IPS-15b (cell line): ENCODE results near the gene BEX3.
"Not testable (repeated sequence)": the region's sequence is repeated elsewhere in the genome, so short reads cannot be mapped to it uniquely, and the experiment has no call there.

Experiments used
- H3K27me3 ChIP-seq: one replicate; pipeline ENCODE4 v1.6.1; 2013; ENCODE audit warnings: low read length; ENCODE audit not compliant: control insufficient read depth, insufficient read depth
- H3K36me3 ChIP-seq: one replicate; pipeline ENCODE4 v1.6.1; 2013; ENCODE audit warnings: low read length; ENCODE audit not compliant: control insufficient read depth, insufficient read depth
- H3K4me1 ChIP-seq: one replicate; pipeline ENCODE4 v1.6.1; 2013; ENCODE audit warnings: mild to moderate bottlenecking, low read length; ENCODE audit not compliant: control insufficient read depth, insufficient read depth
- H3K4me3 ChIP-seq: one replicate; pipeline ENCODE4 v1.5.1; 2013; ENCODE audit warnings: low read depth, low read length
- H3K9ac ChIP-seq: one replicate; pipeline ENCODE4 v1.6.1; 2013; ENCODE audit warnings: low read depth, mild to moderate bottlenecking, low read length
- H3K9me3 ChIP-seq: one replicate; pipeline ENCODE4 v1.6.1; 2013; ENCODE audit warnings: mild to moderate bottlenecking, low read length; ENCODE audit not compliant: control insufficient read depth, insufficient read depth

Gene BEX3

DNA sequence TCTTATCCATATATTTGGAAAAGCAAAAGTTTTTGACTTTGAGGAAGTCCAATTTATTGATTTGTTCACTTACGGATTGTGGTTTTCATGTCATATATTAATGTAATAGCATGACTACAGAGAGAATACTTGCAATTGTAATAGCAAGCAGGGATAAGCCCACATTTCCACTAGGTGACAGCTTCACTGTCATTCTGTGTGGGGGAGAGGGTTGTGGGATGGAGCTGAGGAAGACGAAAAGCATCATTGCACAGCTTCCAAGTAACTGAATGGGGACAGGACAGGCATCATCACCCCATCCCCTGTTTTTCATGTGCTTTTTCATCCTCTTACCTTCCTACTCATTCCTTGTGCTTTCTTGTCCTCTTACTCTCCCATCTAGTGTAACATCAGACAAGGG lies 31.4 kb downstream of the BEX3 start:
- H3K9ac ChIP-seq, result no peak overlapping the region
- H3K4me1 ChIP-seq, result no peaks in the 10 kb centered on the region
- peaks cover 2% of the 10 kb centered on the region for H3K36me3 ChIP-seq
- H3K27me3 ChIP-seq, result no peaks in the 10 kb centered on the region
- no peaks in the 10 kb centered on the region for H3K9me3 ChIP-seq
- no peak overlapping the region for H3K4me3 ChIP-seq

DNA sequence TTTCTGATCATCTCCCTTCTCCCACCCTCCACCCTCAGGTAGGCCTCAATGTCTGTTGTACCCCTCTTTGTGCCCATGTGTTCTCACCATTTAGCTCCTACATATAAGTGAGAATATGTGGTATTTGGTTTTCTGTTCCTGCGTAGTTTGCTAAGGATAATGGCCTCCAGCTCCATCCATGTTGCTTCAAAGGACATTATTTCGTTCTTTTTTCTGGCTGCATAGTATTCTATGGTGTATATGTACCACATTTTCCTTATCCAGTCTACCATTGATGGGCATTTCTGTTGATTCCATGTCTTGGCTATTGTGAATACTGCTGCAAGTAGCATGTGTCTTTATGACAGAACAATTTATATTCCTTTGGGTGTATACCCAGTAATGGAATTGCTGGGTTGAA lies 35.4 kb downstream of the BEX3 start:
- H3K9me3 ChIP-seq, H3K36me3 ChIP-seq, H3K4me1 ChIP-seq, H3K27me3 ChIP-seq, H3K4me3 ChIP-seq, H3K9ac ChIP-seq: not testable (repeated sequence)

DNA sequence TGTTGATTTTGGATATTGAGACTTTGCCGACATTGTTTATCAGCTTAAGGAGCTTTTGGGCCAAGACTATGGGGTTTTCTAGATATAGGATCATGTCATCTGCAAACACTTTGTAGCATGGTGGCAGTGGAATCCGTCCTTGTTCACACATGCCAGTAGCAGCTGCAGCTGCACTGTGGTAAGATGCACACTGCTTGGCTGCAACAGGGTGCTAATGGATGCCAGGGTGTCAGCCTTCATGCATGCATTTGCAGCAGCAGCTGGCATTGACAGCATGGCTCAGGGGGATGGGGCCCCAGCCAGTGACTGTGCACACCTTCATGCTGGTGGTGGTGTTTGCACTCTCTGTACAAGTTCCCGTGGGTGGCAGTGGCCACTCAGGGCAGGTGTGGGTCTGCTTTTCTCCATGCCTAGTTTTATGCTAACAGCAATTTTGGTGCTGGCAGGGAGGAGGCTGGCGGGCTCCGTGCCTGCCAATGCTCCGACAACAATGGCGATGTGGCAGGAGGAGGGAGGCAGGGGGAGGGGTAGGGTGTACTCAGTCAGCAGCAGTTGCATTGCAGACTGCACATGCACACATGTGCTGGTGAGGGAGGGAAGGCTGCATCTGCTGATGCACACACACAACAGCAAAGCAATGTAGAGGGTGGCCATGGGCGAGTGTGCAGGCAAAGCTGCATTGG lies 37.5 kb downstream of the BEX3 start:
- Histone ChIP-seq H3K9me3 (no peaks in the 10 kb centered on the region), H3K4me3 (no peak overlapping the region), H3K4me1 (peaks cover 24% of the 10 kb centered on the region), H3K9ac (no peak overlapping the region), H3K27me3 (peaks cover 10% of the 10 kb centered on the region), H3K36me3 (peaks cover 2% of the 10 kb centered on the region)

DNA sequence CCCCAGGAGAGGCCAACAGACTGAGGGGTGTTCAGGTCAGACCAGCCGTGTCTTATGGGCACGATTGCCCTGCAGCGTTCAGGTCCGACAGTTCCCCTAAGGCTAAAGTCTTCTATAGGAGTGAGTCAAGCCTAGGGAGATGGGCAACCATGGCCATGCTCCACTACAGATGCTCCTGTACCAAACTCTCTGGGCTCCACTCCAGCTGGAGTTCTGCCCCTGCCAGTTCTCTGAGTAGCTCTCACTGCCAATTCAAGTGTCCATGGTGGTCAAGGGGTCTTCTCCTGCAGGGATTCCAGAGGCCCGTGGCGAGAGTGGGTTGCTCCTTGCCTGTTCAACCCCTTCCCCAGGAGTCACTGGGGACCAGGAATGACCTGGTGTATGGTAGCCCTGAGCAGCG lies 38.2 kb downstream of the BEX3 start:
- Histone ChIP-seq H3K9ac (no peak overlapping the region), H3K27me3 (peaks cover 15% of the 10 kb centered on the region), H3K36me3 (peaks cover 2% of the 10 kb centered on the region), H3K9me3 (no peaks in the 10 kb centered on the region), H3K4me1 (peaks cover 29% of the 10 kb centered on the region), H3K4me3 (no peak overlapping the region)

GRCh38 chrX:103415068-103415467 lies 38.7 kb downstream of the BEX3 start:
- Histone ChIP-seq H3K27me3 (peaks cover 15% of the 10 kb centered on the region), H3K36me3 (peaks cover 2% of the 10 kb centered on the region), H3K4me3 (no peak overlapping the region), H3K9me3 (no peaks in the 10 kb centered on the region), H3K4me1 (peaks cover 29% of the 10 kb centered on the region), H3K9ac (no peak overlapping the region)

GRCh38 chrX:103415528-103415927 lies 39.2 kb downstream of the BEX3 start:
- Histone ChIP-seq H3K9me3 (no peaks in the 10 kb centered on the region), H3K9ac (no peak overlapping the region), H3K36me3 (no peaks in the 10 kb centered on the region), H3K4me3 (no peak overlapping the region), H3K27me3 (peaks cover 15% of the 10 kb centered on the region), H3K4me1 (peaks cover 29% of the 10 kb centered on the region)

DNA sequence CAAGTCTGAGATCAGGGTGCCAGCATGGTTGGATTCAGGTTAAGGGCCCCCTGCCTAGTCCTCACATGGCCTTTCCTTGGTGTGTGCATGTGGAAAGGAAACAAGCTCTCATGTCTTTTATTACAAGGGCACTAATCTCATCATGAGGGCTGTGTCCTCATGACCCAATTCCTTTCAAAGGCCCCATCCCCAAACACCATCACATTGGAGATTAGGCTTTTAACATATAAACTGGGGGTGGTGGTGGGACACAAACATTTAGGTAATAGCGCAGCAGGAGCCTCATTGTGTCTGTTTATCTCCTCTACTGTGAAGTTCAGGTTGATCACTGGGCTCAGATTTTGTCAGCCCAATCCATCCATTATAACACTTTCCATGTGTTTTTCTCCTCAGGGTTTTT lies 41.0 kb downstream of the BEX3 start:
- H3K4me1 ChIP-seq, result peaks cover 29% of the 10 kb centered on the region
- H3K4me3 ChIP-seq, result peak overlapping the region; percentile 16
- H3K36me3 ChIP-seq, result no peaks in the 10 kb centered on the region
- H3K9me3 ChIP-seq, result no peaks in the 10 kb centered on the region
- H3K27me3 ChIP-seq, result peaks cover 15% of the 10 kb centered on the region
- no peak overlapping the region for H3K9ac ChIP-seq

DNA sequence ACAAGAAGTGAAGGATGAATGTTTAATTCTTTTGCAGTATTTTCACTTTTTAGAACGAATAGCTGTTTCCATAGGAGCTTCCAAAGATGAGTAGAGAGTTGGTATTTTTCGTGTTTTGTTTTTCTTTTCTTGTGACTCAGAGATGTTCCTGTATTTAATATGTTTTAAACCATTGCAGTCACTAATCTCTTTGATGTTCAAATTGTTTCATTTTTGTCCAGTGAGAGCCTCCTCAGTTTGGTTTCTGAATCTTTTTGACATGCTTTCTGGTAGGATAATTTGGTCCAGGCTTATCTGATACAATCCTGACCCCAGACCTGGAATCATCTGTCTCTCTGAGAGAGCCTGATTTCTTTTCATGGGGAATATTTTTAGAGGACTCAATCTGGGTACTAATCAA lies 41.6 kb downstream of the BEX3 start:
- Histone ChIP-seq H3K27me3 (peaks cover 15% of the 10 kb centered on the region), H3K36me3 (no peaks in the 10 kb centered on the region), H3K9me3 (no peaks in the 10 kb centered on the region), H3K9ac (no peak overlapping the region), H3K4me1 (peaks cover 30% of the 10 kb centered on the region), H3K4me3 (no peak overlapping the region)

DNA sequence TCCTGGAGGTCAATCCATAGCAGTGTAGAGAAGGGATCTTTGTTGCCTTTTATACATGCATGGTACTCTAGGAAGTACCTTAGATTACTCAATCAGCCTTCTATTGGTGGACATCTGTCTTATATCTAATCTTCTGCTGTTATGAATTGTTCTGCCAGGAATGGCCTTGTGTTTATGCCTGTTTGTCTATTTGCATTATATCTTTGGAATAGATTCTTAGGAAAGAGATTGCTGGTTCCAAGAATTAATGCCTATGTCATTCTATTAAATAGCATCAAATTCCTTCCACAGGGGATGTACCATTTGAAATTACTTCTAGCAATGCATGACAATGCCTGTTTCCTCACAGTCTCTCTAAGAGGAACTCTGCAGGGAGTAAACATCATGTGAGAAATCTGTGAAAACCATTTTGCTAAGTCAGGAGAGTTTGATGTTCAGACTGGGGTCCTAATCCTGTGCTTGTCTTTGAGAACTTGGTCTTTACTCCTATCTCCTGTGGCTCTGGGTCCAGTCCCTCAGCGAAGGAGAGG lies 42.5 kb downstream of the BEX3 start:
- peaks cover 39% of the 10 kb centered on the region for H3K4me1 ChIP-seq
- peaks cover 15% of the 10 kb centered on the region for H3K27me3 ChIP-seq
- H3K9me3 ChIP-seq, result no peaks in the 10 kb centered on the region
- no peak overlapping the region for H3K9ac ChIP-seq
- H3K36me3 ChIP-seq, result no peaks in the 10 kb centered on the region
- no peak overlapping the region for H3K4me3 ChIP-seq

- H3K27me3 ChIP-seq, result peaks cover 3% of the 10 kb centered on the region
- H3K9me3 ChIP-seq, result no peaks in the 10 kb centered on the region
- no peak overlapping the region for H3K9ac ChIP-seq
- H3K36me3 ChIP-seq, result no peaks in the 10 kb centered on the region
- peak overlapping the region; percentile 38 for H3K4me3 ChIP-seq
- peaks cover 25% of the 10 kb centered on the region for H3K4me1 ChIP-seq
Observed at GRCh38 chrX:103423955-103424638, 47.8 kb downstream of the BEX3 start.
